Stimulated activated naive CD4-positive, alpha-beta T cell treated with Interleukin-2 at 50 U/mL for 16 hours (primary cell): ENCODE results near the gene COMTD1.

ENCODE experiments used
- DNase-seq: peaks from one replicate; lab custom pipeline; 2025; lab: John Stamatoyannopoulos, UW

The COMTD1 gene

DNA sequence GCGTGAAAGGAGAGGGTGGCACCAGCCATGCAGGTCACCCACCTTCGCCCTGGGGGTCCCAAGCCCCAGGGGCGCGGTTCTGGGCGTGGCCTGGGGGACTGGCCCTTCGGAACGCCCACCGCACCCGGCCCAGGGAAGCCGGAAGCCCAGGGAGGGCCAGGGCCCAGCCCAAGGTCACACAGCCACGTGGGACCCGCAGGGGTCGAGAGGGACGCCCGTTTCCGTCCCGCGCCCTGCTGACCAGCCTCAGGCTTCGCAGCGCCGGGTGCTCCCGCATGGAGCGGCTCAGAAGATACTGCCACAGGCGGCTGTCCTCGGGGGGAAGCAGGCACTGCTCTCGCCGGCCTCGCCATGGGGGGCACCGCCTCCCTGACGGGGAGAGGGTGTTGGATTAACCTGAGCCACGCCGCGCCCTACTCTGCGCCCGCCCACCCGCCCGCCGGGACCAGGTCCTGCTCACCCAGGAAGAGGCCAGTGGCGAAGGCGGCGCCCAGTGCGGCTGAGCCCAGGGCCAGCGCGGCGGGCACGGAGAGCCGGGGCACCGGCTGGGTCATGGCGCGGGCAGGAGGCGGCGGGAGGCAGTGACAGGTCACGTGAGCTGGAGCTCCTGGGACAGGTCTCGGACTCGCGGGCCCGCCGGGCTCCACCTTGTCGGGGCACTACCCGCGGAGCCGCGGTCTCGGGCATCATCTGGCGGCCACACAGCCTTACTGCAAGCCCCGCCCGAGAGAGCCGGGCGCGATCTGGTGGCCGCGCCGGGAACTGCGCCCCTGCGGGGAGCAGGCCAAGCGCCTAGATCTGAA is at the start of gene COMTD1:
Gene COMTD1, minus strand, starts transcription at position 583 of the 803 bp plus-strand sequence. Its CDS starts 29 bp downstream, at position 554.
- DNase-seq, result peak; percentile 89

- DNase-seq, result no peak
Measured at GRCh38 chr10:75283671-75284470, 48.1 kb upstream of the COMTD1 start.

- DNase-seq, result no peak
Measured at GRCh38 chr10:75283078-75283670, 47.4 kb upstream of the COMTD1 start.

DNA sequence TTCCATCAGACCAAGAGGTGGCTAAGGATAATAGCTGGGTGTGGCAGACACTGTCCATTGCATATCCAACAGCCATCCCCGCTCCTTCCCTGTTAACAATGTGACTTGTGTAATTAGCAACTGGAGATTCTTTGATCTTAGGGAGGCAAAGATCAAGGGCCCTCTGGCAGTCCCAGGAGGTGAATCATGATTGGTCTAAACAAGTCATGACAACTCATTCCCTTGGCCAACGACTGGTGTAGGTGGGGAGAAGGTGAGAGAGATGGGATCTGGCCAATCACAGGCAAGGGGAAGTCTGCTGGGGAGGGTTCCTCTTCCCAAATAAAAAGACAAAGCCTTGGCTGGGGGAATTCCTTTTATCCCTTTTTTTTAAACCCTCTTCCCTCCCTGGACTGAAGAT is 46.2 kb upstream of the COMTD1 start:
- no peak for DNase-seq

GRCh38 chr10:75280236-75280635 is 44.5 kb upstream of the COMTD1 start:
- DNase-seq, result no peak

- DNase-seq, result no peak
Measured at GRCh38 chr10:75276069-75276872, 40.5 kb upstream of the COMTD1 start.

- DNase-seq, result no peak
Measured at GRCh38 chr10:75272896-75273295, 37.1 kb upstream of the COMTD1 start.

GRCh38 chr10:75272094-75272493 is 36.3 kb upstream of the COMTD1 start:
- DNase-seq, result no peak

GRCh38 chr10:75269605-75270004 is 33.8 kb upstream of the COMTD1 start:
- DNase-seq, result no peak

DNA sequence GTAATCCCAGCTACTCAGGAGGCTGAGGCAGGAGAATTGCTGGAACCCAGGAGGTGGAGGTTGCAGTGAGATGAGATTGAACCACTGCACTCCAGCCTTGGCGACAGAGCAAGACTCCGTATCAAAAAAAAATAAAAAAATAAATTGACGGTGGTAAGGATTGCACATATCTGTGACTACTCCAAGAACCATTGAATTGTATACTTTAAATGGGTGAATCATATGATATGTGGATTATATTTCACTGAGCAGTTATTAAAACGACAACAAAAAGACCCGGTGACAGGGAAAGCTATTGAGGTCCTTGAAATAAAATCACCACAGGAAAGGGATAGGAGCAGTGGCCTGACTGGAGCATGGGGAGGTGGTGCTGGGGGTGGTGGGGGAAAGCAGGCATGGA is 31.2 kb upstream of the COMTD1 start:
- DNase-seq, result no peak

DNA sequence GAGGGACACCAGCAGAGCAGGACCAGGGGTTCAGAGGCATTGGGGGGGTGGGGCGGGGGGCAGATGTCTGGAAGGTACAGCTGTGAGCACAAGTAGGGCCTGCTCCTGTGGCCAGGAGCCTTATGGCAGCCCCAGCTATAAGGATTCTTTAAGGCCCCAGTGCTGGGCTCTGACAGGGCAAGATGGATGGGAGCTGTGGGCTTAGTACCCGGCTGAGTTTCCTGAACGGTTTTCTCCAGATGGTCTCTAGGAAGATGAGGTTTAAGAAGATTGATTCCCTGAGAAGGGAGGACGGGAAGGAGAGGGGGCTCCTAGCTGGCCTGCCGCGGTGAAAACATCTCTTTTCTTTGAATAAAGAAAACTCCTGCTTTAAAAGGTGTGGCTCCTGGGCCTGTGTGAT is 30.1 kb upstream of the COMTD1 start:
- no peak for DNase-seq

GRCh38 chr10:75263806-75264205 is 28.0 kb upstream of the COMTD1 start:
- no peak for DNase-seq

DNA sequence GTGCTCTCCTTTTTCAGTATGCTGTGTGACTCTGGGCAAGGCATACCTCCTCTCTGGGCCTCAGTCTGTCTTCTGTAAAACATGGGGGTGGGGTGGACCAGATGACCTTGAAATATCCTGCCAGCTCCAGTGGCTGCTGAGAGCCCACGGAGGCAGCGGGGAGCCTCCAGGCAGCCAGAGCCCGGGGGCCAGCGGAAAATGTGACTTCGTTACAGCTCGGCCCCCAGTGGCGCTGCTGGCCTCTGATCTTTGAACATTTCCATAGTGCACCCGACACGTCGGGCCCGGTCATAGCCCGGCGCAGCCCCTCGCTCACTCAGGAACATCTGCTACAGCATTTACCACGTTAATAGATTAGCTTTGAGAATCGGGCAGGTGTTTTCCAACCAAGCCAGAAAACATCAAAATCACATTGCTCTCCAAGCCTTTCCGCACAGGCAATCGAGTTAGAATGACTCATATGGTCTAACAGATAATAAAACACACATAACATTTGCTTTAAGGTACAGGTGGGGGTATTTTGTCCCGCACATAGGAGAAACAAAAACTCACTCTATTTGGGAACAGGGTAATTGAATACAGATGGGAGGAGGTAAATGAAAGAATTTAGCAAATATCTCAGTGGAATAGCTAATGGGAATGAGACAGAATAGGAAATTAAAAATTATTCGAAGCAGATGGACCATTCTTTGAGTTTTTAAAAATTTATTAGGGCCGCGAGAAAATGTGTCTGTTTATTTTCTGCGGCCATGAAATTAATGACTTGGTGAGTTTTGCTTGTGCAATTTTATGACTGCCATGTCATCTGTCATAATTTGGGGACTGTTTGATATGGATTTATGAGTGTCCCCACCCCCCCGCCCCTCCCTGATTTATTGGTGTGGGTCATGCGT is 26.3 kb upstream of the COMTD1 start:
- no peak for DNase-seq

DNA sequence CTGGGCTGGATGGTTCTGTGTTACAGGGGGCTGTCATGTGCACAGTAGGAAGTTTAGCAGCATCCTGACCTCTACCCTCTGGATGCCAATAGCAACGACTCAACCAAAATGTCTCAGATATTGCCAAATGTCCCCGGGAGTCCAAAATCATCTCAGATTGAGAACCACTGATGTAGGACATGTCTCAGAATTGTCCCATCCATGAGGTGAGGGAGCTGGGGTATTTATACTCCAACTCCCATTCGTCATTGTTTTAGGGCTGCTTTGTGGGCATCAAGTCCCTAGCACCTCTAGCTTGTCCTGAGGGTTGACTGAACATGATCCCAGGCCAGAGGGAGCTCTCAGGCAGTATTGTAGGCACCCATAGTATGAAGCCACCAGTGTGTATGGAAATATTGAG is 25.2 kb upstream of the COMTD1 start:
- DNase-seq, result no peak

- no peak for DNase-seq
Measured at GRCh38 chr10:75254739-75255138, 19.0 kb upstream of the COMTD1 start.

DNA sequence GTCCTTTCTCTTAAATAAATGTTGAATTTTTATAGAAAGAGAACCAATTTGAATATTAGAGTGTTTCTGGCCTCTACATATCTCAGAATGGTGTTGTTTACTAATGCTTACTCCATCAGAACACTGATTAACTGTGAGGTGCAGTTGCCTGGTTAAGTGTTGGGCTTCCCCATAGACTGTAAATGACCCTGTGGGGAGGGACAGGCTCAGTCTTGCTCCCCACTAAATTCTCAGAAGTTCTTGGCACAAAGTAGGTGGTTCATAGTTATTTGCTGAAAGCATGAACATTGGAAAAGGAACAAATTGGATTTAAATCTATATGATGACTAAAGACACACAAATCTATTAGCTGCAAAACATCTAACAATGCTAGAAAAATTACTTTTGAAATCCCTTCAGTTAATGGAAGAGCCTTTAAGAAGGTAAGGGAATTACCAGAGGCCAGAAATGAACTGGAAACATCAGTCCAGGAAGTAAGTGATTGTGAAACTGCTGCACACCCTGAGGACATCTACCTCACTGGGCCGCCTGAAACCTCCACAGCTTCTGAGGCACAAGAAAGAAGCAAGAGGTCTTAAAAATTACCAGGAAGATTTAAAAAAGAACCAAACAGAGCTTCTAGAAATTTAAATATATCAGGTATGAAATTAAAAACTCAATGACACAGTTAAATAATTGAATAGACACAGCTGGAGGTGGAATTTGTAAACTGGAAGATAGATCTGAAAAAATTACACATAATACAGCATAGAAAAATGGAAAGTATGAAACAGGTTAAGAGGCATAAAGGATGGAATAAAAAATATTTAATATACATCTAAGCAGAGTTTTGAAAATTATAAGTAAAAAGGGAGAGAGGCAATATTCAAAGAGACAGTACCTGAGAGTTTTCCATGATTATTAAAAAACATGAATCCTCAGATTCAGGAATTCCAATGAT is 17.8 kb upstream of the COMTD1 start:
- DNase-seq, result no peak

DNA sequence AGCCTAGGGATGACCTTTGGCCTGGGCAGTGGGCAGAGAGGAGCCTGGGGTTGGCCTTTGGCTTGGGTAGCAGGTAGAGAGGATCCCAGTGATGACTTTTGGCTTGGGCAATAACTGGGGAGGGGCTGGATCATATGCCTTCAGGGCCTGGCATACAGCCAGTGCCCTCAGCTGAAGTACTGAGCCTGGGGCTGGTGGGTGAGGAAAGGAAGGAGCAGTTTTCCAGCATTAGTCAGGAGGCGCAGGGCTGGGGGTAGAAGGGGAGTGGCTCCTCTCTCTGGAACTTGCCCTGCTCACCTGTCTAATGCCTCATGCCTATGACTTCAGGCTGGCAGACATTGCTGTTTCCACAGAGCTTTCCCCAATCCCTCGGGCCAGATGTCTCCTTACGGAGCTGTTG is 15.2 kb upstream of the COMTD1 start:
- DNase-seq, result no peak

- no peak for DNase-seq
Measured at GRCh38 chr10:75247797-75248196, 12.0 kb upstream of the COMTD1 start.

DNA sequence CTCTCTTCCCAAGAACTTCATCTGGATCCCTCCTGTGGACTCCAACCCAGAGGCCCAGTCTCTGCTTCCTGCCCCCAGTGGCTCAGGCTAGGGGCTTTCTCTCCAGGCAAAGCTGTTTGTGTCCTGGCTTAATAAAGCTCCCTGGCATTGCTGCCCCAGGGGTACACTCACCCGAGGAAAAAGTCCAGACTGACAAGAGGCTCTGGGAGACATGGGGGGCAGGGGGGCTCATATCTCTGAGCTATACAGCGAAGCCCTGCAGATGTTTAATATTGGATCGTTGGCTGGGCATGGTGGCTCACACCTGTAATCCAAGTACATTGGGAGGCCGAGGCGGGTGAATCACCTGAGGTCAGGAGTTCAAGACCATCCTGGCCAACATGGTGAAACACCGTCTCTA is 10.7 kb upstream of the COMTD1 start:
- no peak for DNase-seq
